GM12873 (cell line): ENCODE measurements around the gene SUSD3.

Source experiments
- TF ChIP-seq, protein P1 (sequence below): IDR thresholded peaks from 2 replicates; pipeline ENCODE4 v1.5.1; 2012; ENCODE audit warnings: low read depth, mild to moderate bottlenecking, moderate library complexity, low read length, control low read depth; ENCODE audit not compliant: insufficient read depth; ENCODE audit errors: missing control alignments

SUSD3 gene

DNA sequence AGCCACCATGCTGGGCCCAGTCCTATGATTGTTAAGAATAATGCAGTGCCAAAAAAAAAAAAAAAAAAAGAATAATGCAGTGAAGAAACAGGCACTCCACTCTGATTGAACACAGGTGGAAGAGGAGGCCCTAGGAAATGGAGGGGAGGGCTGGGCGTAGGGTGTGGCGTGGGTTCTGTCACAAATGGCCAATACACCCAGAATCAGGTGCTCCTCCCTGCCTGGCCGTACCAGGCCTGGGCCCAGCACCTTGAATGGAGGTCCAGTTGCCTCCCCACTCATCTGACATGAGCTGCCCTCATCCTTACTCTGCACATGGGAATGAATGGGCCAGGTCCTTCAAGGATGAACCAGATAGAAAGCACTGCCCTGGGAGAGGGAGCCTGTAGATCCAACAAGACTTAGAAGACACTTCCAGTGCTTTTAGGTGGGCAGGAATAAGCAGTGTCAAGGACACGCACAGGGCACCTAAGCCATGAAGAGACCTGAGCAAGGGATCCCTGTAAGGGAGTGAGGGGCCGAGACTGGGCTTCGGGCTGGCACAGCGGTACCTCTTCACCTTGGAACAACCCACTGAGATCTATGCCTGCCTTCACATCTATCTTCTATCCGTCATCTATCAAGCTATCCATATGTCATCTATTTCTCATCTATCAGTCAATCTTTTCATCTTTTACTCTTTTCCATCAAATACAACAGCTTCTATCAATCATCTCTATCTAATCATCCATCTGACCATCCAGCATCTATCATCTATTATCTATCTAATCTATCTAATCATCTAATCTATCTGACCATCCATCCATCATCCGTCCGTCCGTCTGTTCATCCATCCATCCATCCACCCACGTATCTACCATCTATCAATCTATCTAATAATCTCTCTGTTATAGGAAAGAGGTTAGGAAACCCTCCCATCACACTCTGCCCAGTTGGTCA, 59.7 kb downstream of the SUSD3 start:
- TF ChIP-seq, protein P1, sequence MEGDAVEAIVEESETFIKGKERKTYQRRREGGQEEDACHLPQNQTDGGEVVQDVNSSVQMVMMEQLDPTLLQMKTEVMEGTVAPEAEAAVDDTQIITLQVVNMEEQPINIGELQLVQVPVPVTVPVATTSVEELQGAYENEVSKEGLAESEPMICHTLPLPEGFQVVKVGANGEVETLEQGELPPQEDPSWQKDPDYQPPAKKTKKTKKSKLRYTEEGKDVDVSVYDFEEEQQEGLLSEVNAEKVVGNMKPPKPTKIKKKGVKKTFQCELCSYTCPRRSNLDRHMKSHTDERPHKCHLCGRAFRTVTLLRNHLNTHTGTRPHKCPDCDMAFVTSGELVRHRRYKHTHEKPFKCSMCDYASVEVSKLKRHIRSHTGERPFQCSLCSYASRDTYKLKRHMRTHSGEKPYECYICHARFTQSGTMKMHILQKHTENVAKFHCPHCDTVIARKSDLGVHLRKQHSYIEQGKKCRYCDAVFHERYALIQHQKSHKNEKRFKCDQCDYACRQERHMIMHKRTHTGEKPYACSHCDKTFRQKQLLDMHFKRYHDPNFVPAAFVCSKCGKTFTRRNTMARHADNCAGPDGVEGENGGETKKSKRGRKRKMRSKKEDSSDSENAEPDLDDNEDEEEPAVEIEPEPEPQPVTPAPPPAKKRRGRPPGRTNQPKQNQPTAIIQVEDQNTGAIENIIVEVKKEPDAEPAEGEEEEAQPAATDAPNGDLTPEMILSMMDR, result no peak

DNA sequence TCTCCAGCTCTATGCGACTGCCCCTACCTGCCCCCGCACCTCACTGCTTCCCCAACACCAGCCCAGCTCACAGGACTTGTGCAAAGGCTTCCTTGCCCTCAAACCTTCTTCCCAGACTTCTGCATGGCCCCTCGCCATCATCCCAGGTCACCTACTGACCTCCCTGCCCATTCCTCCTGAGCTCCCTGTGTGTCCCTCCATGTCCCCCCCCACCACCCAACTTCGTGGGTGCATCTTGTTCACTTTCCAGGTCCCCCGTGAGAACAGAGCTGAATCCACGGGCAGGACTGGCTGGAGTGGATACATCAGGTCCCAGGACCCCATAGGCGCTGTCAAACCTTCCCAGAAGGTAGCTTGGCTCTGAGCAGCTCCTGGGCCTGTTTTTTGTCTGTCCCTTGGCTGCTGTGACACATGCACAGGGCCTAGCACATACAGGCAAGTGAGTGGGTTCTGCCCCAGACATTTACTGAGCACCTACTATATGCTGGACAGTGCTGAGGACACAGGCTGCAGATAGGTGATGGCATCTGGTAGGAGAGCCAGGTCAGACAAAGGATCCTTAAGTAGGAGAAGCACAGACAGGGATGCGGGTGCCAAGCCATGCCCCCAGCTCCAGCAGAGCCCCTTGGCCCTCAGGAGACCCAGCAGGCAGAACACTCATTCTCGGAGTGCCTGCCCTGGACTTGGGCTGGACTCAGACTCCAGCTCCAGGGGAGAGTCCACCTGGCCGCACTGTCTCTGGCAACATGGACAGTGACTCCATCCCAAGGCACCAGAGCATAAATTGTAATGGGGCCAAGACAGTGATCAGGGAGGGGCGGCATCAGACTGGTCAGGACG, 60.6 kb downstream of the SUSD3 start:
- TF ChIP-seq, protein P1, result no peak

DNA sequence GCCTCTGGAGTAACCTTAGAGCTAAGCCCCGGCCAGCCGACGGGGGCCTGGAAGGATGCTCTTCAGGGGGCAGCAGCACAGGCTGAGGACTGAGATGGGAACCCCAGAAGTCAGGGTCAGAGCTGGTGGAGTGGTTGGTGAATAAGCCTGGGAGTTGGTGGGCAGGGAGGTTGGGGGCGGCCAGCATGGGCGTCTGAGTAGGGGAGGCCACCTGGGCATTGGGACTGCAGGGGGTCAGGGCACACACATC, 61.1 kb downstream of the SUSD3 start:
- TF ChIP-seq, protein P1, result no peak

DNA sequence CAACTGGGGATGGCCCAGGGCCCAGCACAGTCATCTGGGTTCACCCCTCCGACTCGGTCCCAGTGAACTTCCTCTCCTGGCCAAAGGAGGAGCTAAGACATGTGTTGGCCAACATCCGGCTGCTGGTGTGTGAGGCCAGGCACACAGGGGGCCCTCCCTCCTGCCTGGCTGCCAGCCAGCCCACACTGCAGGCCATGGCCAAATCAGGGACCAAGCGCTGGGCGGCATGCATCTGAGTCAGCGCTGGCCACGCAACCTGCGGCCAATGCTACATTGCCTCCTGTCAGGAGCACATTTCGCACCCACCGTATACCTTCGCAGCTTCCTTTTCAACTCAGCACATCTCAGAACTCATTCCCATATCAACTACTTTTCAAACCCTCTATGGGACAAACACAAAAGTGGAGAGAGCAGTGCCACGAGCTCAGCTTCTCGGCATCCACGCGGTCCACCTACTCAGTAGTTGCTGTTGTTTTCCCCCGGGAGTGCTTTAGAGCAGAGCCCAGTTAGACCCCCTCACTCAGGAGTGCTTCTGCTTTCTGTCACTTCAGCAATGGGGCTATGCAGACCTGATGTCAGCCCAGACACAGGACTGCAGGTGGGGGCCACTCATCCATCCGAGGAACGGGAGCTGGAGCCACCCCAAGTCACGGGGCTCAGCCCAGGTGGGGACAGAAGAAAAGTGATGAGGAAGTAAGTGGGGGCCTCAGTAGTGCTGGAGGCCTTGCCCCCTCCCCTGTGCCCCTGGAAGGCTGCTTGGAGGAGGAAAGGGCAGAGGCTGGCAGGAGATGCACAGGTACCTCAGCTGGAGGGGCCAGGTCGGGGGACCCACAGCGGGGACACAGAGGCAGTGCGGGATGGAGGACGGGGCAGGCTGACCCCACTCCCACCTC, 61.7 kb downstream of the SUSD3 start:
- TF ChIP-seq, protein P1, result peak; percentile 66

DNA sequence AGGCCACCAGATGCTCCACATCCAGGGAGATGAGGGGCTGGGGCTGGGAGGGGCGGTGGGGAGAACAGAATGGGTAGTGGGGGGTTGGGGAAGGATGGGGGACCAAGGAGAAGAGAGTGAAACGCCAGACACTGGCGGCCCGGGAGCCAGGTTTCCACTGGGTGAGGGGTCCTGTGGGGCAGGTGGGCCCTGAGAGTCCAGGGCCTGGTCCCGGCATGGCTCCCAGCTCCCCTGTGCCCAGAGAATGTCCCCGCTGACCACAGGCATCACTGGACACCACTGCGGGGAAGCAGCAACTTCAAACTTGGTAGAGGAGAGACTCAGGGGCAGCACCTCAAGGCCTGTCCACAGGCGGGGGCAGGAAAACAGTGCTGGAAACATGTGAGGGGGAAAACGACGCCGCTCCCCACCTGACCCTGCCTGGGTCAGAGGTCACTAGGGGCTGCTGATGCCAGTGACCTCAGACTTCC, 62.4 kb downstream of the SUSD3 start:
- TF ChIP-seq, protein P1, result no peak

DNA sequence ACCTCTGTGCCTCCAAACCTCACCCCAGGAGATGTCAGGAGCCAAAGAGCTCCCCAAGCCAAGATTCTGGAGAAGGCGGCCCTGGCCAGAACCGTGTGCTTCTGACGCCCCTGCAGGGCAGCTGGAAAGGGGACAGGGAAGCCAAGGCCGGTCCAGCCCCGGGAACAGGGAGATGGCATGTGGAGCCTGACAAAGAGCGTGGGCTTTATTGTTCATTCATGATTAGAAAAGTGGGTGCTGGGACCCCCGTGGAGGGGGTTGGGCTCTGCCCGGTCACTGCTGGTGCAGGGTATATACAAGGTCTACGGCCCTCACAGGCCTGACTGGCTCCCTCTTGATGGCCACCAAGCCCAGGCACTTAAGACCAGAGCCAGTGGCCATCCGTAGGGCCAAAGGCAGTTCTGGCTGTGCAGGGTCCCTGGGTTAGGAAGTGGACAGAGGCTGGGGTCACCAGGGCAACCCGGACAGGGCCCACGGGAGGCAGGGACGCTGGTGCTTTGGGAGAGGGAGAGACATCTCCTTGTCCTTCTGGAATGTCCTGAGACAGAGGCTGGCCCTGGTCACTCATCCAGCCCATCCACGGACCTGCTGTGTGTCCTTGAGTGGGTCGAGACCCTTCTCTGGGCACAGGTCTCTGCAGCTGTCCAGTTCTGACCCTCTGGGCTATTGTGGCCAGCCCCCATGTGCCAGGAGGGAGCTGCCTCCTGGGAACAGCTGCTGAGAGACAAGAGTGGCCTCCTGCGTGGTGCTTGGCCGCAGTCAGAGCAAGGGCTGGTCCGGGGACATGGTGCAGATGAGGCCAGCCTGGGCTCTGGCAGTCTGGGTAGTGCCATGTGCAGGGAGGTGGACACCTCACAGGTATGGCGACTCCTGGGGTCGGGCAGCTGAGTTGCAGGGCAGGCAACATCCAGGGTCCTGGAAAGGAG, 63.1 kb downstream of the SUSD3 start:
- TF ChIP-seq, protein P1, result no peak
